Stimulated activated CD4-positive, alpha-beta T cell treated with anti-CD3 and anti-CD28 coated beads, Interleukin-2, amount 100 ng/mL, for 24 hours (primary cell): ENCODE results near the gene PPFIA4.

Experiments
- DNase-seq, 2 donors: peaks; one replicate each; pipeline ENCODE4 v3.0.0-alpha.2; 2020

Gene PPFIA4

DNA sequence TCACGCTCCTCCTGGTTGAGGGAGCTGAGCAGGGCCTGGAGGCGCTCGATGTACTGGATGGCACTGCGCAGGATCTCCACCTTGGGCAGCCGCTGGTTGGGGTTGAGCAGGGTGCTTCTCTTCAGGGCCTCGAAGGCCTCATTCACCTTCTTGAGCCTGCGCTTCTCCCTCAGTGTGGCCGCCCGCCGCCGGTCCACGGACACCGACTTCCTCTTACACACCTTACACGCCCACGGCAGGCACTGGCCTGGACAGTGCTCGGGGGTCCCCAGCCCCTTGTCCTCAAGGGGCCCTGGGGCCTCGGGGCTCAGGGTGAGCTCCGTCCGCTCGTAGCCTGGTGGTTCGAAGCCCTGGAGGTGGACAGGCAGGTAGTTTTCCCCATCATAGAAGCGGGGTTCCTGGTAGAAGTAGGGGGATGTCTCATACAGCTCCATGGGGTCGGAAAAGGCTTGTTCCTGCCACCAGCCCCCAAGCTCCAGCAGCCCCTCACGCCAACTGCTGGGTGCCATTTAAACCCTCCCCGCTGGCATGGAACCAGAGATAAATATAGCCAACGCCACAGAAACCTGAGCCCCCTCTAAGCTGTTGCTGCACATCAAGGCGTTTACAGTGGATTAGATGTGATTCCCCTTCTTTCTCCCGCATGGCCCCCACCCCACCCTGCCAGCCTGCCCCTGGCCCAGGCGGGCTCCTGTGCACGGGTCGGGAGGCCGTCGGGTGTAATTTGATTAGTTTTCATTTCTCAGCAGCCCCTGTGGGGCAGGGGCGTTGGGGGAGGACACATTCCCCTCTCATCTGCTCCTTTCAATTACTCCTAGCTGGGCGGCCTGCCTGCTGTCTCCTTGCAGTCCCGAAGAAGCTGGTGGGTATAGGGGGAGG lies 59.5 kb downstream of the PPFIA4 start, which contains the start of gene MYOG:
Gene MYOG, minus strand, starts transcription at position 485 of the 879 bp plus-strand sequence. Its CDS starts 51 bp downstream, at position 434.
- no peak for DNase-seq

DNA sequence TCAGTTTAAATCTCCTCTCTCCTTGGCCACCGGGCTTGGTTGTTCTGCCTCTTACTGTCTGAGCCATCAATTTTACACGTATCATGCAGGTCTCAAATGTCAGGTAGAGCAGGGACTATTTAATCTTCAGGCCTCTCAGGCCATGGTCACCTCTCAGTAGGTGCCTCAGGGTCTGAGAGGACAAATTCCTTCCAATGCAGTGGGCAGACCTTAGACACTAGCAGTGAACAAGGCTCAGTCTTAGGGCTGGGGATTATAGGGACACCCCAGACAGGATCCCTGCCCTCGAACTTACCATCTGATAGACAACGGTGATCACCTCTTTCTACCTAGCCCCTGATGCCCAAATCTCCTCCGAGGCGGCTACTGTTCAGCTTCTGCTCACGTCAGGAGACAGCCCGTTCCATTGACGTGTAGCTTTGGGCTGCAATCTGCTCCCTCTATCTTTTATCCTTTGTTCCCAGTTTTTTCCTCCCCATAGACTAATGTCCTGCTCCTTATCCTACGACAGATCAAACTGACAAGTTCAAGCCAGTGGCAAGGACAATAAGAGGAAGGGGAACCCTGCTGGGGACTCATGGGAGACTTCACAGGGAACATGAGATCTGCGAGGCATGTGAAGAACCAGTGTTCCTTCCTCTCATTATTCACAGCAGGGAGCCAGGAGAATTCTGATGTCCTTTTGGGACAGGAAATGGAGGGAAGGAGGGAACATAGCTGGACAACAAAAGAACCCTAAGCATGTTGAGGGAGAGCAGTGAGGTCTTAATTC lies 60.9 kb downstream of the PPFIA4 start:
- no peak for DNase-seq

DNA sequence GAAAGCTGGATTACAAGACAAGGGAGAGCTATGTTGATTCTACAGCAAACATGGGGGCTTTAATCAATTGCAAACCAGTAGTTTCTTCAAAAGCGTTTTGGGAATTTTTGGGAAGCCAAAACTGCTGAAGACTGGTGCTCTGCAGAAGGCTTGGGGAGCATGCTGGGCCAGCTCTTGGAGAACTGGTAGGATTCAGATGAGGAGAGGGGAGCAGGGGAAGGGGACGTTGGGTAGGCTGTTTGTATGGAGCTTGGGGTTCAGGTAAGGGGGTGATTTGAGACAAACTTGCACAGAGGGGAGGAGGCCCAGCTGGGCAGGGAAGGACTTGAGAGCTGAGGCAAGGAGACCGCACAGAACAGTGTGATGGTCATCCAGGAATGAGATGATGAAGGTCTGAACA lies 62.1 kb downstream of the PPFIA4 start:
- no peak for DNase-seq

DNA sequence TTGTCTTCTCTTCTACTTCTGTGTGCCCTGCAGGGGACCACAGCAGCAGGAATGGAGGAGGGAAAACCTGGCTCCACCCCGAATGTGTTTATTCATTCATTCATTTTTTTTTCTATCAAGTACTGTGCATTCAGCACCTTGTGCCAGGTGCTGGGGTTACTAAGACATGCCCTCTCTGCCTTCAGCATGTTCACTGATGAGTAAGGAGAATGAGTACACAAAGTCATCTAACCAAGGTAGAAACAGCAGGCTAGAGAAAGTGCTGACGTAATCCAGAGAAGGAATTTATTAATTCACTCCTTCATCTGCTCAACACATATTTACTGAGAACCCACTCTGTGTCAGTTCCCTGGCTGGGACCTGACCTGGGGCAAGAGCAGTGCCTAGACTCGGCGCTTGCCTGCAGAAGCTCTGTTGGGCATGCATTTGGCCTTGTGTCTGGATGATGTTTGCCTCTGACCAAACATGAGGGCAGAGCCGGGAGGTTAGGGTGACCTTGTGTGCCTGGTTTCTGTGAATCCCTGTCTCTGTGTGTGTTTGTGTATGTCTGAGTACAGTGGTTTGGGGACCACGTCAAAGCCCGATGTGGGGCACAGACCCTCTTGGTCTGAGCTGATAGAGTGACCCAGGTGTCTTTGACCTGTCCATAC lies 62.8 kb downstream of the PPFIA4 start:
- no peak for DNase-seq

DNA sequence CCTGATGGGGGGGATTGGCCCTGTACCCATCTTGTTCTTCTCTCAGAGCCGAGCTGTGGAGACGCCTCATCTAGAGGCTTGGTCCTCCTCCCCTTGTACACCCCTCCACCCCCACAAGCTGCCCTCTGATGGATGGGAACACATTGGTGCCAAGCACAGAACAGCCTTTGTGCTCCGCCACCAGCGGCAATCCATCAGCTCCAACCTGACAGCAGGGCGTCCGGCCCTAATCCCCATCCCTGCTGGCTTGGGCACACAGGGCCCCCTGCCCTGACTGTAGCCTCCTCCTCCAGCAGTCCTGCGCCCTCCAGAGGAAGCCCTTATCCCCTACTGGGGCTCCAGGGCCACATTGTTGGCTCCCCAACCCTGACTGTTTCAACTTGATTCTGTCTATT lies 63.4 kb downstream of the PPFIA4 start:
- no peak for DNase-seq

DNA sequence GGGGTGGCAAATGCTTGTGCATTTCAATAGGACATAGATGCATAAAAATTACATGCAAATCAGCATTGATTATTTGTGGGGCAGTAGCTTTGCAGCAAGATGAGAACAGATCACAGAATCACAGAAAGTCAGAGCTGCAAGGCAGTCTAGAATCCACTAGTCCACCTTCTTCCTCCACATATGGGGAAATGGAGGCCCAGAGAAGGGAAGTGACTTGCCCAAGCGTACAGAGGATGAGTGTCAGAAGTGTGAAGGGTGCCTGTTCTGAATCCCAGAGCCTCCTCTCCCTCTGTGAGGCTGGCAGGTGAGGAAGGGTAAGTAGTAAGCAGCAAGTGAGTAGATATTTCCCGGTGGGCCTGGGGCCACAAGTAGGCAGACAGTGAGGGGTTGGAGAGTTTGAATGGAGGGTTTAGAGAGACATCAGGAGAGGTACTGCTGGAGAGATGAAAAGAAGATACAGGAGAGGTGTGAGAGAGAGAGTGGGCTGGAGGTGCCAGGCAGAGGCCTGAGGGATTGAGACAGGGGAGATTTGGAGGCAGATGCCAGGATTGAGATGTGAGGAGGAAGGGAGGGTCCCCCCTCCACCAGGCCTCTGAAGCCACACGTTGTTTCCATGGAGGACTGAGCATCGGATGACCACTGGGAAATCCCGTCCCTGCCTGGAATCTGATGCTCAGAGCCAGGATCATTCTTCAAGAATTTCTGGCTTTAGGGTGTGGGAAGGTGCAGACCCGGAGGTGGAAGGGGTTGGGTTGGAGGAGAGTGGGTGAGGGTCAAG lies 64.3 kb downstream of the PPFIA4 start:
- no peak for DNase-seq

DNA sequence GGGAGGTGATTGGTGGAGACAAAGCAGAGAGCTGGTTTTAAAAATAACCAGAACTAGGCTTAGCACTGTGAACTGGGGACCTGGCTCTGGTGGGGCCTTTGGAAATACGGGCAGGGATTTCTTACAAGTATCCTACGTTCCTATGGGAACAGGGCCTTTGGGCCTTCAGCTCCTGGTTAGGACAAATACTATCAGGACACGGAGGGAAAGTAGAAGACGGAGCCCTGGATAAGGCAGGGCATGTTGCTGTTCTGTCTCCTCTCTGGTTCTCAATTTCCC lies 64.8 kb downstream of the PPFIA4 start:
- DNase-seq = no peak

DNA sequence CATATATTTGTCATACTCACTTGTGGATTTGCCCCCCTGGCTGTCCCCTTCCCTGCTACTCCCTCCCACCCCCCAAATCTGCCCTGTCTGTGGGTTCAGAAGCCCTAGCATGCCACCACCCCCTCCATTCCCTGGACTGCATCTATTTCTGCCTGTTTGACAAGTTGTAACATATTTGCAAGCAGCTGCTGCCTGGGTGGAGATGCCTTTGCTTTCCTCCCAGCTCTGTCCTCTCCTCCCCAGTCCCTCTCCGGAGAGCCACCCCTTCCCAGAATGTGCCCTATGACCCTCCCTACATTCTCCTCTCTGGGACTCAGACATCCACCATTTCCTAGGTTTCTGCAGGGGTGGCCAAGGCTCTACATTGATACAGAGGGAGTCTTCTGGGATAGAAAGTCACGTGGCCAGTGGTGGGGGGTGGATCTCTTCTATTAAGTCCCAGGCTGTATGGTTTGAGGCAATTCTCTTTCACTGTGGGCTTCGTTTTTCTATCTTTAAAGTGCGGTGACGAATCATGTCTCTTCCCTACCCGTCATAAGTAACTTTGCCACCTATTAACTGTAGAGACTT lies 65.6 kb downstream of the PPFIA4 start:
- no peak for DNase-seq

DNA sequence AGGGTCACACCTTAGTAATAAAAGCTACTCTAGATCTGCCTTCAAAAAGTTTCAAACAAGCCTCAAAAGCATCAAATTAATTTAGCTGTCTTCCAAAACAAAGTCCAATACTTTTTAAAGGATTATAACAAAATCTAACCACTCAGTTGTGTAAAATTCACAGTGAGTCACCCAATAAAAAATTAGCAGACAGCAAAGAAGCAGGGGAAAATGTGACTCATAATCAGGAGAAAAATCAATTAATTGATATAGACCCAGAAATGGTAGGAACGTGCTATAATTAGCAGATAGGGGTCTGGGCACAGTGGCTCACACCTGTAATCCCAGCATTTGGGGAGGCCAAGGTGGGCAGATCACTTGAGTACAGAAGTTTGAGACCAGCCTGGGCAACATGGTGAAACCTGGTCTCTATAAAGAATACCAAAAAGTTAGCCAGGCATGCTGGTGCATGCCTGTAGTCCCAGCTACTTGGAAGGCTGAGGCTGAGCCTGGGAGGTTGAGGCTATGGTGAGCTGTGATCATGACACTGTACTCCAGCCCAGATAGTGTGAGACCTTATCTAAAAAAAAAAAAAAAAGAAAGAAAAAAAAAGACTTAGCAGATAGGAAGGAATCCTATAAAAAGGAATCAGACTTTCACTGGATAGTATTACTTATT lies 67.6 kb downstream of the PPFIA4 start:
- no peak for DNase-seq

DNA sequence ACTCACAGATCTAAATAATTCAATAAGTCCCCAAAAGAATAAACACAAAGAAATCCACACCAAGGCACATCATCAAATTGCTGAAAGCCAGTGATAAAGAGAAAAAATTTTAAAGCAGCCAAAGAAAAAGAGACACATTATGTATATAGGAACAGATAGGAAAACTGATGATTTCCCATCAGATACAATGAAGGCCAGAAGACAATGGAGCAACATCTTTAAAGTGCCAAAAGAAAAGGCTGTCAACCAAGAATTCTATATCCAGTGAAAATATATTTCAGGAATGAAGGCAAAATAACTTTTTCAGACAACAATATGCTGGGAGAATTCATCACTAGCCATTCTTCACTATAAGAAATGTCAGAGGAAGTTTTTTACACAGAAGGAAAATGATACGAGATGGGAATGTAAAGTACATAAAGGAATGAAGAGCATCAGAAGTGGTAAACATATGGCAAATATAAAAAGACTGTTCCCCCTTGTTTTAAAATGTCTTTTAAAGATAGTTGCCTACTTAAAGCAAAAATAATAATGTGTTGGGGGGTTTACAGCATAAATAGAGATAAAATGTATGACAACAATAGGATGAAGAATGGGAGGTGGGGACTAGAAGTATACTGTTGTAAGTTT lies 68.9 kb downstream of the PPFIA4 start:
- DNase-seq = no peak

DNA sequence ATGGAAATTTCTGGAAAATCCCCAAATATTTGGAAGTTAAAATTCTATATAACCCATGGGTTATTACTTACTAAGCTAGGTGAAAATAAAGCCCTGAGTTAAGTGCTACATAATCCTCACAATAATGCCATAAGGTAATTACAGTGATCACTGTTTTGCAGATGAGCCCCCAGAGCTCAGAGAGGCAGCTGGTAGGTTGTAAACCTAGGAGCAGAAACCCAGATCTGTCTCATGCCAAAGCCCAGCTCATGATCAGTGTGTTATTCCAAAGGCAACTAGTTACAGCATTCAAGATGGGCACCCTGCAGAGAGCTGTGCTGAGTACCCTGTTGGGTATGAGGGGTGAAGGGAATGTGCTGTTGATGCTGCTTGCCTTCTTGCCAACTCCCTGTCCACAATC lies 70.3 kb downstream of the PPFIA4 start:
- DNase-seq = no peak

DNA sequence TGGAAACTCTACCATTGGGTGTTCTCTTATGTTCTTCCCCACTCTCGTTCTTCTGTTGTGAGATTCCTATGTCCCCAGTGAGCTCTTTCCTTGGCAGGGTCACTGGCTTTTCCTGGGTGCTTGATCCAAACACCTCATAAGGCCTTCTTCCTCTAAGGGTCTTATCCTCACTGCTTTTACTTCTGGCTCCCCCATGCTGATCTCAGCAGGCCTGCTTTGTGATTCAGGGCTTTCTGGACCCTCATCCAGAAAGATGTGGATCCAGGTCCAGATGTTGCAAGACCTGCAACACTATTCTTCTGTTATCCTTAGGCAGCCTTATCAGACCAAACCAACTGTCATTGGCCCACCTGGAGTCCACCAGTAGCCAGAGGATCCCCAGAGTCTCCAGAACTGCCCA lies 70.7 kb downstream of the PPFIA4 start:
- no peak for DNase-seq

DNA sequence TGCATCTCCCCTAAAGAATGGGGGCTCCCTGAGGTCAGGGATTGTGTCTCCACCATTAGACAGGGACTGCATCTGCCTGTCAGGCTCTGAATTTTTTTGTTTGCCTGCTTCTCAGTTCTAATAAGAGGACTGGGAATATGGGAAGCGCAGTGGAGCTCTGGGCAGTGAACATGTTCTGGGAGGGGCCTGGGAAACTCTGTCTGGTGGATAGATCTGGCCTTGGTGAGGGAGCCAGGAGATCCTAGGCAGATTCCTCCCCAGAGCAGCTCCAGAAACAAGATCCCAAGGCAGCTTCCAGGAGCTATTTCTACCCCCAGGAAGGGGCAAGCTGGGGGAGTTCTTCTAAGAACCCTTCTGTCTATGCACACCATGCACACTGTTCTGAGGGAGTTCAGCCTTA lies 72.2 kb downstream of the PPFIA4 start:
- DNase-seq = no peak

DNA sequence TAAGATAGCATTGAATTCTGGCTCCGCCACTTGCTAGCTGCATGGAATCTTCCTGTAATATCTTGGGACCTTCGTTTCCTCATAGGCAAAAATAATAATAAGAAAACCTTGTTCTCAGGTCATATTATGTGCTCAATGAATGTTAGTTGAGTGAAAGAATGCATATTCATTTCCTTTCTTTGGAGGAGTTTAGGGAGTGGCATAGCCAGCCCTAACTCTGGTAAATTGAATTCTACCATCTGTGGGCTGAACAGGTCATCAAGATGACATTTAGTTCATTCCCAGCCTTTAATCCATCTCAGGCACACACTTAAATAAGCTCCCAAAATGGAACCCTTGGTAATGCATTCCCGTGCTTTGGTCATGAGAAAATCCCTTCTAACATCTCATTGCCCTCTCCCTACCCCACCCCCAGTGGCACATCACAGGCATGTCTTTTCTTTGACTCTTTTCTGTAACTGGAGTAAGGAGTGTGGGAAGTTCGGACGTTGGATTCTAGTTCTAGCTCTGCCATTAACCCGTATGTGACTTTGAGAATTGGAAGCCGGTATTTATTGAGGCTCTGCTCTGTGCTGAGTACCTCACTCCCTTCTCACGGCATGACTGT lies 72.7 kb downstream of the PPFIA4 start:
- DNase-seq = no peak

DNA sequence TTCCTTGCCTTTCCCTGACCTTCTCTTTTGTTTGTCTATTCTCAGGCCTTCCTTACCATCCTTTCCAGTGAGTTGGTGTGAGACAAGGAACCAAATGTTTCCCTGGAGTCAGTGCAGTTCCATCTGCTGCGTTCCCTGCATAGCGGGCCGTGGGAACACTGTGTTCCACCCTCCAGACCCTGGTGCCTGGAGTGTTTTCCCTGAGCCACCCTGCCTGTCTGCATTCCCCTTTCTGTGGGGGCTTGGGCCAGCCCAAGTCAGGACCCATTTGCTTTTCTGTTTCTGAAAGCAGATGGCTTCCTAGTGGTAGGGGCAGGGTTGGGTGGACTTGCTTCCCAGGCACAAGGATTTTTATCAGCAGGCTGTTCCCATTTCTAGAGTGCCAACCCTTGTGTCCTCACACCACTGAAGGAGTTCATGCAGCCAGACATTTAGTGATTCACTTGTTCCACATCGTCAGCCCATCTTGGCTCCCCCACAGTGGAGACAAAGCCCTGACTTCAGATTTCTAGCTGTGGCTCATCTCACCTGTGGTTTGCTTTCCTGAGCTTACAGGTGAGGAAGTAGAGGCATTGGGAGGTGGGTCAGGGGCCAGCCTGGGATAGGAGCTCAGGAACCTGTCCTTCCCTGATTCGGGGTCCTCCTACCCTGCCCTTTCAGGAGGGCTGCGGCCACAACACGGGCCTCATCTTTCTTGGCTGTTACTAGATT lies 73.7 kb downstream of the PPFIA4 start:
- no peak for DNase-seq

DNA sequence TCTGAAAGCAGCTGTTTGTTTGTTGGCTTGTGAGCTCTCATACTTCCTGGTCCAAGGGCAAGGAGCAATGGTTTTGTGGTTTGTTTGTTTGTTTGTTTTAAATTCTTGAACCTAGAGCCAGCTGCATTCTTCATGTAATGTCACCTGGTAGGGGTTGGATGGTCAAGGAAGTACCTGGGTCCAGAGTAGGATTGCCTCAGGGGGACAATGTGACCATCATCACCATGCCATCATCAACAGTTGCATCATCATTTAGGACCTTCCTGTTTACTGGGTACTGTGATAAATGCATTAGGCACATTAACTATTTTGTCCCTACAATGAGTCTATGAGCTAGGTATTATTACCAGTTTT lies 74.2 kb downstream of the PPFIA4 start:
- no peak for DNase-seq

DNA sequence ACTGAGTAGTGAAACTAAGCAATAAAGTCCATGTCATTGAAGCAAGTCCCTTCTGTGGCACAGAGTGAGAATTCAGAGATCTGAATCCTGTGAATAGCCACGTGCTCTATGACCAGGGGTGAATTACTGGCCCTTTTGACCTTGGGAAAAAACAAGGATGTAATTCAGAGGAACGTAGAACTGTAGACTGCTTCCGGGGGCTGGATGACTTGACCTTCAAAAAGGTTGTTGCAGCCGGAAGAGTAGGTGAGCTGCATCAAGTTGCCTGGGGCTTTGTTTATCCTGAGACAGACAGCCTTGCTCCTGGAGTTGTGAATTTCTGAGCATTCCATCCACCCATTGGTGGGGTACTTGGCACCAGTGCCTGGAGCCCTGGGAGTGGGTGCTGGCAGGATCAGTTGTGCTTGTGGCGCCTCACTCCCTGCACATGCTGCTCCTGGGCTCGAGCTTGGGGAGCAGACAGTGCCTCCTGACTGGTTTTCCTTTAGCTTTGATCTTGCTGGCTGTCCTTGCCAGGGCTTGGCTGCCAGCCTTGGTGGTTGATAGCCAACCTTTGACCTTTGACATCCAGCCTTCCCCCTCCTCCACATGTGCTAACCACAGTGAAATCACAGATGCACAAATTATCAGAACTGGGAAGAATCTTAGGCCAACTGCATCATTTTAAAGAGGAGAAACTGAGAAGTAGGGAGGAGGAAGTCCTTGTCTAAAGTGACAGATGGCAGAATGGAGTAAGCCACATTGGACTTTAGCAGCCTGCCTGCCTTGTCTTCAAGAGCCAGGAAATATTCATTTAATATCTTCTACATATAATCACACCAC lies 75.7 kb downstream of the PPFIA4 start:
- DNase-seq = no peak

DNA sequence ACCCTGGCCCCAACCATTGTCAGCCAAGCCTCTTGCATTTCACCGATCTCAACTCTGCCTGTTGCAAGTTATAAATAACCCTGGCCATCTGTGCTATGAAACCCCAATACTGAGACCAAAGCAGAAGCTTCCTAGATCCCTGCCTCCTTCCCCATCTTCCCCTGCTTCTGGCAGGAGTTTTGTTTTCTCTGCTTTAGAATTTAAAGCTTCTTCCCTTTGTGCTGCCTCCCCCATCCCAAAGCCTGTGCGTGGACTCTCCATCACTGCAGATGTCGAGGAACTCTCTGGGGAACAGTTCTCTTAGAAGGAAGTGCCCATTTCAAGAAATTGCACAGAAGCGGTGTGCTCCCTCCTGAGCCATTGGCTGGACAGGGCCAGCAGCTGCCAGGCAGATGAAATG lies 76.9 kb downstream of the PPFIA4 start:
- no peak for DNase-seq

DNA sequence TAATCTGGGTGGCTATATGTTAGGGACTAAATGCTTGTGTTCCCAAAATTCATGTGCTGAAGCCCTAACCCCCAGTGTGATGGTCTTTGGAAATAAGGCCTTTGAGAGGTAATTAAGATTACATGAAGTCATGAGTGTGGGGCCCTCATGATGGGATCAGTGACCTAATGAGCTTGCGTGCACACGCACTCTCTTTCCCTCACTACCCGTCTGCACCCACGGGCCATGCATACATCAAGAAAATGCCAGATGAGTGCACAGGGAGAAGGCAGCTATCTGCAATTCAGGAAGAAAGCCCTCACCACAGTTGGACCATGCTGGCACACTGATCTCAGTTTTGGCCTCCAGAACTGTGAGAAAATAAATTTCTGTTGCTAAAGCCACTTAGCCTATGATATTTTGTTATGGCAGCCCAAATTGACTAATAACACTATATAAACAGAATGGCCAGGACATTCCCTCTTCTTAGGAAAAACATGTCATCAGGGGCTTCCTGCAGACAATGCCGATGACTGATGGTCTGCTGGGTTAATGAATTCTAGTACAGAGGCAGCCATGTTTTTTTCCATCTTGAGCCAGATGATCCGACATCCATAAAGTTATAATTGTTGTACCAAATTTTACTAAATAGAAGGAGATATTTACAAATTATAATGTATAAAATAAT lies 77.7 kb downstream of the PPFIA4 start:
- no peak for DNase-seq
